Right atrium auricular region (tissue), 2 donors: ENCODE measurements around the gene KANK4. TPM values are rescaled to one million over a fixed set of nuclear protein-coding genes. Genes with fewer than 3 reads are reported as not detected.

Source experiments
- DNase-seq: peaks from one replicate; pipeline ENCODE4 v3.0.0-alpha.2; 2019; ENCODE audit warnings: low spot score
- H3K27ac ChIP-seq, 2 donors: fragments of 200-600 bp; sonication (generic); 1 replicate in 1 of 2; 2 replicates in 1 of 2; pipeline ENCODE4 v1.5.1; 2016 to 2019
- H3K27me3 ChIP-seq, 2 donors: fragments of 200-600 bp; sonication (generic); one replicate each; pipeline versions ENCODE4 v1.5.1 to v1.6.0; 2017 to 2019
- H3K36me3 ChIP-seq: fragments of 200-600 bp; sonication (generic); one replicate; pipeline ENCODE4 v1.5.1; 2016
- H3K4me1 ChIP-seq, 2 donors: fragments of 200-600 bp; sonication (generic); one replicate each; pipeline versions ENCODE4 v1.5.1 to v1.6.0; 2017 to 2019
- H3K4me3 ChIP-seq, 2 donors: fragments of 200-600 bp; sonication (generic); 1 replicate in 1 of 2; 2 replicates in 1 of 2; pipeline ENCODE4 v1.5.1; 2017 to 2019; ENCODE audit warnings: mild to moderate bottlenecking in 1 of 2, moderate library complexity in 1 of 2
- H3K9me3 ChIP-seq, 2 donors: fragments of 200-600 bp; sonication (generic); one replicate each; pipeline ENCODE4 v1.5.1; 2019
- total RNA-seq, 2 donors: library from RNA; depleted of rRNA; stranded (reverse); fragments of >200 nt; gene quantifications; one replicate each; pipeline ENCODE4 v1.1.0, GENCODE V29; 2016
- TF ChIP-seq, protein P1 (sequence below), 2 donors: fragments of 200-600 bp; sonication (generic); IDR thresholded peaks; one replicate each; pipeline ENCODE4 v1.5.1; 2019; ENCODE audit warnings: antibody characterized with exemption in 2 of 2

The KANK4 gene
- total RNA-seq, 2 donors from 2014 or later = 0.12 to 0.63 TPM

DNA sequence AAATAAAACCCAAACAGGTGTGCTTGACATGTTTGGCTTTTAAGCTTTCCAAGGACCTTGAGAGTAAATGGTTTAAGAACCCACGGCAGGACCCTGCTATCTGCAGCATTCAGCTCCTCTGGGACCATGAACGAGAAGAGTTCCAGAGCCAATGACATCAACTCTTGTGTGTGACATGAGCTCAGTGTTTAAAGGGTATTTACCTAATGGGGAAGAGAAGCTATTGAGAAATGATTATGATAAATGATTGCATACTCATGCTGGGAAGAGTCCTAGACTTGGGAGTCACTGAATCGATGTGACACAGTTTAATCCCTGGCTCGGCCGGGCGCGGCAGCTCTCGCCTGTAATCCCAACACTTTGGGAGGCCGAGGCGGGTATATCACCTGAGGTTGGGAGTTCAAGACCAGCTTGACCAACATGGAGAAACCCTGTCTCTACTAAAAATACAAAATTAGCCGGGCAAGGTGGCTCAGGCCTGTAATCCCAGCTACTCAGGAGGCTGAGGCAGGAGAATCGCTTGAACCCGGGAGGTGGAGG, 55.4 kb downstream of the KANK4 start:
- H3K4me1 ChIP-seq = no peaks in the 10 kb centered on the region
- H3K27ac ChIP-seq = no peak overlapping the region
- H3K27me3 ChIP-seq = no peaks in the 10 kb centered on the region
- no peak overlapping the region for H3K4me3 ChIP-seq
- no peaks in the 10 kb centered on the region for H3K36me3 ChIP-seq
- TF ChIP-seq, protein P1, sequence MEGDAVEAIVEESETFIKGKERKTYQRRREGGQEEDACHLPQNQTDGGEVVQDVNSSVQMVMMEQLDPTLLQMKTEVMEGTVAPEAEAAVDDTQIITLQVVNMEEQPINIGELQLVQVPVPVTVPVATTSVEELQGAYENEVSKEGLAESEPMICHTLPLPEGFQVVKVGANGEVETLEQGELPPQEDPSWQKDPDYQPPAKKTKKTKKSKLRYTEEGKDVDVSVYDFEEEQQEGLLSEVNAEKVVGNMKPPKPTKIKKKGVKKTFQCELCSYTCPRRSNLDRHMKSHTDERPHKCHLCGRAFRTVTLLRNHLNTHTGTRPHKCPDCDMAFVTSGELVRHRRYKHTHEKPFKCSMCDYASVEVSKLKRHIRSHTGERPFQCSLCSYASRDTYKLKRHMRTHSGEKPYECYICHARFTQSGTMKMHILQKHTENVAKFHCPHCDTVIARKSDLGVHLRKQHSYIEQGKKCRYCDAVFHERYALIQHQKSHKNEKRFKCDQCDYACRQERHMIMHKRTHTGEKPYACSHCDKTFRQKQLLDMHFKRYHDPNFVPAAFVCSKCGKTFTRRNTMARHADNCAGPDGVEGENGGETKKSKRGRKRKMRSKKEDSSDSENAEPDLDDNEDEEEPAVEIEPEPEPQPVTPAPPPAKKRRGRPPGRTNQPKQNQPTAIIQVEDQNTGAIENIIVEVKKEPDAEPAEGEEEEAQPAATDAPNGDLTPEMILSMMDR (IDR thresholded peaks at IDR 0.05) = no peak
- no peak for DNase-seq
- no peaks in the 10 kb centered on the region for H3K9me3 ChIP-seq

DNA sequence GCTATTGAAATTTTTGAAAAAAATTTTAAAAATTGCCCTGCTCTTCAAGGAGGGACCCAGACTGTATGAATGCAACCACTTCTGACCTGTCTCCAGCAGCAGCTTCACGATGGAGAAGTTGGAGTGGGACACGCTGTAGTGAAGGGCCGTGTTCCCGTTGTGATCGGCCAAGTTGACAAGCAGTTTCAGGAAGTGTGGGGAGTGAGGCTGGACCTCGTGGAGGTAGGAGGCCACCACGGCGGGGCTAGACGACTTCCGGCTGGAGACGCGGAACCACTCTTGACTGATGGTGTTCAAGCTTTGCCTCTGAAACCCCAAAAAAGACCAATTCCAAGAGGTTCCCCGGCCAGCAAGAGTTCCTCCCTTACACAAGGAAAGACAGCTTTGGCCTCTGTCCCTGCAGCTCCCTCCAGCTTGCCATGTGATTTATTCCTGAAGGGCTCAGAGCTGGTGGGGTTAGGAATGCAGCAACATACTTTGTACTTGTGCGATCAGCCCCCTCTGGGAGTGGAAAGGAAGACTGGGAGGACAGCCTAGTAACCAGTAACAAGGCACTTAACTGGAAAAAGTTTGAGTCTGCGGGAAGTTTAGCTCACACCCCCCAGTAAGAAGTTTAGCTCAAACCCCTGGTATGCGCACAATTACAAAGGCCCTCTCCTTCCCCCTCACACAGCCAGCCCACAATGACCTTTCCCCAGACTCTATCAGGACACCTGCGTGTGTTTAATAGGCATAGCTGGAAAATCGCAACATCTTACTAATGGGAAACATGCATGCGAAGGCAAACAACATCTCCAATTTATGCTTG, 56.0 kb downstream of the KANK4 start:
- Histone ChIP-seq H3K4me3 (no peak overlapping the region), H3K9me3 (no peaks in the 10 kb centered on the region), H3K4me1 (no peaks in the 10 kb centered on the region), H3K27me3 (no peaks in the 10 kb centered on the region), H3K27ac (no peak overlapping the region), H3K36me3 (no peaks in the 10 kb centered on the region)
- no peak for DNase-seq
- TF ChIP-seq, protein P1 (IDR thresholded peaks at IDR 0.05) = no peak

DNA sequence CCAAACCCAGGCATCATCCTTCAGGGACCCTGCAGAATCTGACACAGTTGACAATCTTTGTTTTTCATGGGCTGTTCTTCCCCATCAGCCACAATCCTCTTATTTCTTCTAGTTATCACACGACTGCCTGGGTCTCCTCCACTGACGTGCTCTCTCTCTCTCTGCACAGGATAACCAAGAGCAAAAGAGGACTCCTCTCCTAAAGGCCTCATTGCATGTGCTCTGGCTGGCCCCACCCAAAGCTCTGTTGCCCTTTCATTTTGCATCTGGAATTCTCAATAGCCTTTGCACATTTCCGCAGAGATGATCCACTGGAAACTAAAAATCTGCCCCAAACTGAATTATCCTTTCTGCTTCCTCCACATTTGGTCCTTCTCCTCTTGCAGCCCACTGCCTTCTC, 58.5 kb downstream of the KANK4 start:
- Histone ChIP-seq H3K4me1 (no peaks in the 10 kb centered on the region), H3K9me3 (no peaks in the 10 kb centered on the region), H3K4me3 (no peak overlapping the region), H3K36me3 (no peaks in the 10 kb centered on the region), H3K27ac (no peak overlapping the region), H3K27me3 (no peaks in the 10 kb centered on the region)
- TF ChIP-seq, protein P1 (IDR thresholded peaks at IDR 0.05) = no peak
- no peak for DNase-seq

DNA sequence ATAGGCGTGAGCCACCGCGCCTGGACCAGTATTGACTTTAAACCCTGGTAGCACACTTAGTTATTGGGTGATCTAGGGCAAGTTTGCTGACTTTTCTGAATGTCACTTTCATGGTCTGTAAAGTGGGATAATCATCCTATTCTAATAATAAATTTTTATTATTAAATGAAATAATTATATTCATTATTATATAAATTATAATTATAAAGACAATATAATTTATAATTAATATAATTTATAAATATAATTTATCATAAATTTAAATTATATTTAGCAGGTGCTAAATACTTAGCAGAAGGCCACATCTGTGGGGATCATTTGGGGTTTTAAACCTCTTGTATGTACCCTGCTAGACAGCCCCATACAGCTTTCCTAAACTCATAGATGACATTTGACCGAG, 59.7 kb downstream of the KANK4 start:
- TF ChIP-seq, protein P1 (IDR thresholded peaks at IDR 0.05) = no peak
- Histone ChIP-seq H3K36me3 (no peaks in the 10 kb centered on the region), H3K4me1 (no peaks in the 10 kb centered on the region), H3K4me3 (no peak overlapping the region), H3K9me3 (no peaks in the 10 kb centered on the region), H3K27me3 (no peaks in the 10 kb centered on the region), H3K27ac (no peak overlapping the region)
- DNase-seq = no peak

DNA sequence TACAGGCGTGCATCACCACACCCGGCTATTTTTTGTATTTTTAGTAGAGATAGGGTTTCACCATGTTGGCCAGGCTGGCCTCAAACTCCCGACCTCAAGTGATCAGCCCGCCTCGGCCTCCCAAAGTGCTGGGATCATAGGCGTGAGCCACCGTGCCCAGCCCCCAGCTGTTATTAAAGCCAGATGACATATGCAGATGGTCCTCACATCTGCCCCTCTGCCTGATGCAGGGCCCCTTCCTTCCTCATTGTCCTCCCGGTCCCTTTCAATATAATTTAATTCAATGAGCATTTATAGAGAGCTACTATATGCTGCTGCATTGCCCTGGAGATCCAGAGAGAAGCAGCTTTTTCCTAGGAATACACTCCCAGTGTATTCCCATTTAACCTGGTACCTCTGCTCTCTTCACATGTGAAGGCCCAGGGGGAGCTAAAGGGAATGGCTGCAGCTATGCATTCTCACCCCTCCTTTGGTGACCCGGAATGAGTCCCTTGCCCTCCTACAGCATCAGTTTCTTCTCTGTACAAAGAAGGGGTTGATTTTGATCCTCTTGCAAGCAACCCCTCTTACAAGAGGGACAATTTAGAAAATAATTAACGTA, 69.0 kb downstream of the KANK4 start:
- Histone ChIP-seq H3K4me1 (no peaks in the 10 kb centered on the region), H3K27ac (no peak overlapping the region), H3K27me3 (no peaks in the 10 kb centered on the region), H3K4me3 (no peak overlapping the region), H3K36me3 (no peaks in the 10 kb centered on the region), H3K9me3 (no peaks in the 10 kb centered on the region)
- TF ChIP-seq, protein P1 (IDR thresholded peaks at IDR 0.05) = no peak
- DNase-seq = no peak
